Testis (tissue), 2 donors: ENCODE data around the gene KIAA1755.

Experiments used
- POLR2A ChIP-seq: fragments of 450-650 bp; IDR thresholded peaks from one replicate; pipeline ENCODE4 v1.6.1; 2017; ENCODE audit warnings: antibody characterized with exemption, mild to moderate bottlenecking, moderate library complexity
- TF ChIP-seq, protein P1 (sequence below), 3 experiments: fragments of 450-650 bp in 2 of 3; fragments of 200-600 bp in 1 of 3; sonication (generic) in 1 of 3; IDR thresholded peaks; one replicate each; pipeline ENCODE4 v1.5.1; 2016 to 2019; ENCODE audit warnings: antibody characterized with exemption in 3 of 3, mild to moderate bottlenecking in 2 of 3, moderate library complexity in 1 of 3

DNA sequence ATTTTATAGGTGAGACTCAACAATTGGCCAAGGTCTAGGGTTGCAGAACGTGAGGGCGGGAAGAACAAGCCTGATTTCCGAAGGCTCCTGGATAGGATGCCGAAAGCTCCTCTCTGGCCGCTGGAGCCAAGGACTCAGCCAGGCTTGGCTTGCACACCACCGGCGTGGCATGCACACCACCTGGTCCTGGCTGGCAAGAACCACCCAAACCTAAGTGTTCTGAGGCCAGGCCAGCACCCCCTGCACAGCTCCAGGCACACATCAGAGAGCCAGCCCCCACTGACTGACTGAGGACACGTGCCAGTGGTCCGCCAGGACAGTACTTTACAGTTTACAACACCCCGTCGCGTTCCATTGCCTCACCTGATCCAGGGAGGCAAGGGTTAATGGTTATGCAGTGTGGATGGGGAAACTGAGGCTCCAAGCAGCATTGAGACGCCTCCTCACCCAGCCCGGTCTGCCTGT is 95.9 kb downstream of the KIAA1755 start:
- TF ChIP-seq, protein P1, sequence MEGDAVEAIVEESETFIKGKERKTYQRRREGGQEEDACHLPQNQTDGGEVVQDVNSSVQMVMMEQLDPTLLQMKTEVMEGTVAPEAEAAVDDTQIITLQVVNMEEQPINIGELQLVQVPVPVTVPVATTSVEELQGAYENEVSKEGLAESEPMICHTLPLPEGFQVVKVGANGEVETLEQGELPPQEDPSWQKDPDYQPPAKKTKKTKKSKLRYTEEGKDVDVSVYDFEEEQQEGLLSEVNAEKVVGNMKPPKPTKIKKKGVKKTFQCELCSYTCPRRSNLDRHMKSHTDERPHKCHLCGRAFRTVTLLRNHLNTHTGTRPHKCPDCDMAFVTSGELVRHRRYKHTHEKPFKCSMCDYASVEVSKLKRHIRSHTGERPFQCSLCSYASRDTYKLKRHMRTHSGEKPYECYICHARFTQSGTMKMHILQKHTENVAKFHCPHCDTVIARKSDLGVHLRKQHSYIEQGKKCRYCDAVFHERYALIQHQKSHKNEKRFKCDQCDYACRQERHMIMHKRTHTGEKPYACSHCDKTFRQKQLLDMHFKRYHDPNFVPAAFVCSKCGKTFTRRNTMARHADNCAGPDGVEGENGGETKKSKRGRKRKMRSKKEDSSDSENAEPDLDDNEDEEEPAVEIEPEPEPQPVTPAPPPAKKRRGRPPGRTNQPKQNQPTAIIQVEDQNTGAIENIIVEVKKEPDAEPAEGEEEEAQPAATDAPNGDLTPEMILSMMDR (IDR thresholded peaks at IDR 0.05): no peak
- no peak for TF ChIP-seq POLR2A
